Measurements from ENCODE around the gene LMO7.
"Not testable (repeated sequence)": the region's sequence is repeated elsewhere in the genome, so short reads cannot be mapped to it uniquely, and the experiment has no call there.

Gene LMO7

DNA sequence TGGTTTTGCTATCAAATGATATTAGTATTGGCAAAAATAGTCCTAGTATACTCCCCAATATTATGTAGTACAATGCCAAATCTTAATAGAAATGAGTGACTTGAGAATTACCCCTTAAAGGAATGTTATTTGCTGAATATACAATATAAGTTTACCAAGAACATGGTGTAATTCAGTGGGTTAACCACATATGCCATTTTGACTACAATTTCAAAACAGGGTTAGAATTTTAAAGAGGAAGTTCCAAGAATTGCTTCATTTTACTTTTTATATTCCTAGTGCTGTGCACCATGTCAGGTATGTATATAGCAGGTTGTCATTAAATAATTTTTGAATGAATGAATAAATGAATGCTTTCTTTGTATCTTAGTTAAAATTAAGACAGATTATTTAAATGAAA is 66.3 kb downstream of the LMO7 start:
- no peak for DNase-seq

DNA sequence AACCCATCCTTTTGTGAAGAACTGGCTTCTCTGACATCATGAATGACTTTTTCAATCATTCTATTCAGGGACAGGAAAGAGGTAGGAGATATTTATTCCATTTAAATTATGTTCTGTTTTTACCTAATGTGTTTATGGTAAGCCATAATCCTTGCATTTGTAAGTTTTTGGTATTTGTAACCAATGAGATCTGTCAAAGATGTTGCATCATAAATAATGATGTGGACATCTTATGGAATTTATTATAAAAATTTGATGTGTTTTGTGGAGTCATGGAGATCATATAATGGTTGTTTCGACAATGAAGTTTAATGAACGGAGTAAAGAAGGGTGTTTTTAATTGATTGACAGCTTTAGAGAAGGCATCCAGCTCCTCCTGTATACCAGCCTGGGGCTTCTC is 67.6 kb downstream of the LMO7 start:
- no peak for DNase-seq

DNA sequence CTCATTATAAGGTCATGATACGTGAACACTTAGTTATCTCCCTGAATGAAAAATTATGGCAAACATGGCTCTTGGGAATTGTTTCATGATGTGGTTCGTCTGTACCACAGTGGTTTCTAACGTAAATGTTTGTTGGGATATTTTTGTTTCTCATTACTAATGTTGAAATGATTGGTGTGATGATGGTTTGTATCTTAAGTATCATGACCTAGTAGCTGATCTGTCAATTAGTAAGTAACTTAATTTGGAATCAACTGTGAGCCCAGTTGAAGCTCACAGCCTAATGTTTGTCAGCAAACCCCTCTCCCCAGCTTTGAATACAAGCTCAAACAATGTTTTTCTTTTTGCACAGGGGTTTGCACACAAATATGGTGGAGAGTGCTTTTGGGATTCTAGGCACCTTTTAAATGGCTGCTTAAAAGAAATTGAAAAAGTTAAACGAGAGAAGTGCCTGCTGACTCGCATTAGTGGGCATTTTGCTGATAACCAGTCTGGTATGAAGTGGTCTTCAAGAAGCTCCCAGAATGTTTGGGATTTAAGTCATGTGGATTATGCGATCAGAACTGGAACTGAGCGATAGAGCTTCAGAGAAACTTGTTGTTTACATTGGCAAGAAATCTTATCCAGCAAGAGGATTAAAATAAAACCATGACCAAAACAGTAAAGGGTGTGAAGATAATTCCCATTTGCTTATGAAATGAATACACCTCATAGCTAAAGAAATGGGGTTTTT is 68.2 kb downstream of the LMO7 start:
- no peak for DNase-seq

DNA sequence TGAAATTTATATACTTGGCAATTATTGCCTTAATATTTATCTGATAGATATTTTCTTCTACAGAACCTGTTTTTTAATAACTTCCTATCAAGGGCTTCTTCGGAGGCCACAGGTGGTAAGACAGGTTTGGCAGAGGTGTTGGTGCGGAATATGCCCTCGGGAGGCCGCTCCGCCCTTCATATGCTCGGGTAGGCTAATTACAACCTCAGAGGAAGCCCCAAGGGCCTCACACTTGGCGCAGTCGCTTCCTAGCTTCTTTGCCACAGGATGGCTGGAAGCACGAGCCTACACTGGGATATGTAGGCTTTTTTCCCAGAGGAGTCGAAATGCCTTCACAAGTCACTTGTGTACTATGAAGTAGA is 68.8 kb downstream of the LMO7 start:
- no peak for DNase-seq

DNA sequence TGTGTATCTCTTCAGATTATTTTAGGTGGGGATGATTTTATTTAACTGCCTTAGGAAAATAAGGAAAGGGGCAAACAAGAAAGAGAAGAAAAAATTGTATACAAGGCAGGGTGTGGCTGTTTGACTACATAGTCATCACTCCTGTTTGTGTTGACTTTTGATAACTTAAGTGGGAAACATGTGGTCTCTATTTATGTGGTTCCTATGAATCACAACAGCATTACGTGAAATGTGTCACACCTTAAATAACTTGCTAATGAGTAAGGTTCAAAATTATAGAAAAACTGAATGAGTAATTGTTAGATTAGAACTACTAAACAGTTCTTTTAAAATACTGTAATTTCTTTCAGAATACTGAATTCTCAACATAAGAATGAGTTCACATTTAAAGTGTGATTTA is 69.3 kb downstream of the LMO7 start:
- DNase-seq: no peak

DNA sequence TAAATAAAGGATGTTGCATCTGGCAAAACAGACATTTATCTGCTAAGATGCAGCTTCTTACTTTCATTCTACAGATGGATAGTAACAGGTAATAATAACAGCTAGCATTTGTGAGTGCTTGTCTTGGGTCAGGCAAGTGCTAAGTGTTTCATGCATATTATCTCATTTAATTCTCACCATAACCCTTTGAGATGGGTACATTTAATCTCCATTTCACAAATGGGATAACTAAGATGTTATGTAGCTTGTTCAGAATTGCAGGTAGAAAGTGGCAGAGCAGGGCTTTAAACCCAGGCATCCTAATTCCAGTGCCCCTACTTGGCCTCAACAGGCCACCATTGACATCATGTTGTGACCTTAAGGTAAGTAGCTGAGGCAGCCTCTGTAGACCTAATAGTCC is 69.8 kb downstream of the LMO7 start:
- no peak for DNase-seq

DNA sequence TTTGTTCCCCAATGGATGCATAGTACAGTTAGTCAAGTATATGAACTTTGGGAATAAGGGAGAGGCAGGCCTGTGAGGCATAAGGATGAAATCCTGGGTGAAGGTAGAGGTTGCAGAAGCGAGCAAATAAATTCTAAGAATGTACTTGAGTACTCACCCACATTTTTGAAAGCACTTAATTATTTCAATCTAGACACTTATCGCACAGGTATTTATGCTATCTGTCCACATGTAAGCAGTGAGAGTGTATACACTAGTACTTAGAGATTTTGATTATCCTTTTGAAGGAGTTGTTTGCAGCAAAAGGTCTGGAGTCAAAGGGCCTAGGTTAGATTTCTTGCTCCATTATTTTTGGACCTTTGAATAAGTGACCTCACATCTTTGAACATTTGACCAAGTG is 77.7 kb downstream of the LMO7 start:
- DNase-seq: no peak

DNA sequence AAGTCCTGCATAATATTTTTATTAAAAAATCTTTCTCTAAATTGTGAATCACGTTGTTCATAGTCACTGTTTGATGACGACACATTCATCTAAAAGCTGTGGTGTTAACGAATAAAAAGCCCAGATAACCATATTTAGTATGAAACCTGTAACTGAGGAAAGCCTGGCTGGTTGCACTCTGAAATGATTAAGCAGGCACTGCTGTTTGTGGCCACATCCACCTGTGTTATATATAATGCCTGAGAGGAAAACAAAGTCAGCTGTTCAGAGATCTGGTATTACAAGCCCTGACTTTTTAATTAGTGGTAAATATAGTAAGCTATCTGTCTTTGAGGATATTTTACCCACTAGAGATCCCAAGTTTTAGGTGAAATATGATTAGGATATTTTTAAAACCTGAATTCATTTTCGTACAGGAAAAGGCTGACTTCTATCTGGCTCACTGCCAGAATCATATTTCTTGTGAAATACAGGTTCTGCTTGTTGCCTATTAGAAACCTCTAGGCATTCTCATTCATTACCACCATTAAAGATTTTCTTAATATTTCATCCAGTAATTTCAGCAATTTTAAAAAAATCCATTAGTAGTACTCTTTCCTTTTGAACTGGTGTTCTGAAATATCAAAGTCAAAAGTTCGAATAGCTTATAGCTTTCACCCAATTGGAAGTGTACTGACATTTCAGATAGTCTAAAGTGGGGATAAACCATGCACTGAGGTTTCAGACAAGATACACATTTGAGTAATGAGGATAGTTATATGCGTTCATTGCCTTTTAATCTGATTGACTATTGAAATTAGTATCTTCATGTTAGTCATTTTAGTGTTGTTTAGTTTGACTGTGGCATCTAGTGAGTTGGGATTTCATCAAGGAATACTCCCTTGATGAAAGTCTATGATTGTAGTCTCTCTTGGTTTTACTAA is 79.7 kb downstream of the LMO7 start:
- DNase-seq: no peak

DNA sequence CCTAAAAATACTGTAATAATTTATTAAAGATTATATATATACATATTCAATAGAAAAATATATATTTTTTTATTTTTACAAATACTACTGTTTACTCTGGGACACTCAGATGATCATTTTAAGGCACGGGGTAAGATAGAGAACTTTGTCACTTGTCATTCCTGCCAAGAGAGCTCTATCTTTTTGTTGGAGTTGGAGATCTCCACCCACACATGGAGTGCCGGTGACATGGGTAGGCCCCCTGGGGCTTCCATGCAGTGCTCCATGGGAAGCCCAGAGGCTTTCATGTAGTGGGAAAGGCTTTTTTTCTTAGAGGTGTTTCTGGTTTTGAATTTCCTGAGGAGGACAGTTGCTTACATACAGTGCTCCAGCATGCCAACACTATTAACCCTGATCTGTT is 81.4 kb downstream of the LMO7 start:
- no peak for DNase-seq

DNA sequence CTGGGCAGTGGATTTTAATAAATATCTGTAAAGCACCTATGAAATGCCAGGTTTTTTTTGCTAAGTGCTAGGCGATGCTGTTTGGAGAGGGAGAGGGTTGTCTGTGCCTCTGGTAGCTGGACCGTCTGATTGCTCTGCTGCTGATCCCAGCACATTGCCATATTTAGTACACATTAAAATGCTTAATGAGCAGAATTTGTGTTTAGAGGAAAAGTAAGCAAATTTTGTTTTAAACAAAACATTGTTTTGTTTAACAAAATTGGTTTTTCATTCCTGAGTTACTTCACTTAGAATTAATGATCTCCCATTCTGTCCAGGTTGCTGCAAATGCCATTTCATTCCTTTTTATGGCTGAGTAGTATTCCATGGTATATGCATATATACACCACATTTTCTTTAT is 85.2 kb downstream of the LMO7 start:
- DNase-seq: no peak

DNA sequence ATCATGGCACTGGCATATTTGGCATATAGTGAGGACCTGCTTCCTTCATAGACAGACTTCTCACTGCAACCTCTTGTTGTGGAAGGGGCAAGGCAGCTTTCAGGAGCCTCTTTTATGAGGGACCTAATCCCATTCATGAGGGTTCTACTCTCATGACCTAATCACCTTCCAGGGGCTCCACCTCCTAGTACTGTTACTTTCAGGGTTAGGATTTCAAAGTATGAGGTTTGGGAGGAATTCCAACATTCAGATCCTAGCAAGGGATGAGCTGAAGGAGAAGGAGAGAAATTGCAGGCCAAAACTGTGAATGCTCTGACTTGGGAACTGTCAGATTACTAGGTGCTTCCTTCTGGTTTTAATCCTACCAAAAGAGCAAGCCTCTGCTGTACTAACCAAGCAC is 87.8 kb downstream of the LMO7 start:
- DNase-seq: no peak

DNA sequence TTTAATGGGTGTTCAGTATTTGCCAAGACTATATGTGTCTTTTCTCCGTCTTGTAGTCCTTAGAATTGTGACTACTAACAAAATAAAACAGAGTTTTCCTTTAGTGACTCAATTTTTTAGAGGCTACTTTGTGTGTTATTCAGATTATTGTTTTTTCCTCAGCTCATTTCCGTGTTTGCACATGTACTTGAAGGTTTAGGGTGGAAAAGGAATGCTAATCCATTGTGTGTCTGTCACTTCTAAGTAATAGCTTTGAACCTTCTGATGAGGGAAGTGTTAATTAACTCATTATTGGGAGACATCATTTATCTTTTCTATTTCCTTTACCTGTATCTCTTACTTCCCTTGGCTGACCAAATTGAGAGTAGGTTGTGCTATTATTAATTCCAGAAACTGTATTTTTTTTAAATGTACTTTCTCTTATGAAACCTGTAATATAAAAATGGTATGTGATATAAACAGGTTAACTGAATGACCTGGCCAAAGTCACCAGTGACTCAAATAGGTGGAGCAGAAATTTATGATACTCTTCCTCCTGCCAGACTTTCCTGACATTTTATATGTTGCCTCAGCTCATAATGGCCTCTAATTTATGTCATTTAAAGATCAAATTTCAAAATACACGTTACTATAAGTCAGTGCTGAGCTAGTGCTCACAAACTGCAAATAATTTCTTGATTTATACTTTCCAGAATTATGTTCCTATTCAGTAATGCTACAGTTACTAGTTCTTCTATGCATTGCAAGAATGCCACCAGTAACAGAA is 88.8 kb downstream of the LMO7 start:
- no peak for DNase-seq

DNA sequence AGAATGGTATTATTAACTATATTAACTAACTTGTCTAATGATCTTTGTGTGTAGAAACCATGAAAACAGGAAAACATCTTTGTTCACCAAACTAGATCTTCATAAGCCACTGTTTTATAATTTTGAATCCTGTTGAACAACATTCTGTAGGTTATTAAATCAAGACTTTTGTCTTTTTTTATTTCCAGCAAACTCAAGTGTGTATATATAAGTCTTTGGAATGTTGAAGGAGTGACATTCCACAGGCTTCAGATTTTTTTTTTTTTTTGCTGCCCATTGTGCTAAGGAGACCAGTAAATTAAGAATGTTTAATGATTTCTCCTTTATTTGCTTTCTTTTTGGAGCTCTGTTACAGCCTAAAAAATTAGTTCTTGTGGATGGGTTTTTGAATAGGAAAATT is 89.6 kb downstream of the LMO7 start:
- no peak for DNase-seq

DNA sequence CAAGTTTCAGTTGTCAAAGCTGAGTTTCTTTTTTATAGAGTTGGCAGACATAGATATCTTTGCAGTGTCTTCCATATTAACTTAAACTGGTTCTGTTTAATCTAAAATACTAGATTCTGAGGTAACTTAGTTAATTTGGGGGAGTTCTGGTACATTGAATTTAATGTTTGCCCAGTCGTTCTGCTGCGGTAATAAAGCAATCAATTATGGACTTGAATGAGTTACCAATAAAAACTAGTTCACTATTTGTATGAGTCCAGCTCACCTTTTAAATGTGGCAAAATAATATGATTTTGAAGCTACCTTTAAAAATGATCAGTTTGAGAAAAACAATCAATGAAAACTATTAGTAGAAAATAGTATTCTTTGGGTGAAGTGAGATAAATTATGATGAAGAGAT is 90.2 kb downstream of the LMO7 start:
- no peak for DNase-seq

DNA sequence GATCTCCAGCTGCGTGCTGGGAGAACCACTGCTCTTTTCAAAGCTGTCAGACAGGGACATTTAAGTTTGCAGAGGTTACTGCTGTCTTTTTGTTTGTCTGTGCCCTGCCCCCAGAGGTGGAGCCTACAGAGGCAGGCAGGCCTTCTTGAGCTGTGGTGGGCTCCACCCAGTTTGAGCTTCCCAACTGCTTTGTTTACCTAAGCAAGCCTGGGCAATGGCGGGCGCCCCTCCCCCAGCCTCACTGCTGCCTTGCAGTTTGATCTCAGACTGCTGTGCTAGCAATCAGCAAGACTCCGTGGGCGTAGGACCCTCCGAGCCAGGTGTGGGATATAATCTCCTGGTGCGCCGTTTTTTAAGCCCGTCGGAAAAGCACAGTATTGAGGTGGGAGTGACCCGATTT is 97.0 kb downstream of the LMO7 start:
- not testable (repeated sequence) for DNase-seq

DNA sequence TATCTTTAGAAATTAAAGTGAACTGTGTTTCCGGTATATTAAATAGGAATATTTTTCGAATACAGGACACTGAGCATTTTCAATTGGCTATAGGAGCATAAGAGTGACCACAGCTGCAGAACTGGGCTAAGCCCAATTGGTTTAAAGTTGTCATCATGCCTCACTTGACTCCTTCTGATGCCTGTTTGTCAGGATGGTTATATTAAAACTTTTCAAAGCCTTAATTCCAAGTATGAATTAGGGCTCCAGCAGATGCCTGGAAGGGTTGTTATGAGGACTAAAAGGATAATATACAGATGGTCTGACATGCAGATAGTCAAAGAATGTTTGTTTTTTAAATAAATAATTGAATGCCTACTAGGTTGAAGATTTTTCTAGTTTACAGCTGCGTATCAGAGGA is 100.0 kb downstream of the LMO7 start:
- no peak for DNase-seq

DNA sequence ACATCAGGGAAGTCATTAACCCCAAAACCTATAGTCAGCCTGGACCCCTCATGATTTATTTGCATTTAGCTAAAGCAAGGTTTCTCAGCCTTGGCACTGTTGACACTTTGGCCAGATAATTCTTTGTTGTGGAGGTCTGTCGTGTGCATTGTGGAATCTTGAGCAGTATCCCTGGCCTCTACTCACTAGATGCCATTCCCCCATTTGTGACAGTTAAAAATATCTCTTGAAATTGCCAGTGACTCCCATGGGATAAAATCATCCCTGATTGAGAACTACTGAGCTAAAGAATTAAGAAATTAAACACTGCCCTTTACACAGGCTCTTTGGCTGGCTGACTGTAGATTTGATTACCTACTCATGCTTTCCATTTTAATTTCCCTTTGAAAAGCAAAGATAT is 102.7 kb downstream of the LMO7 start:
- no peak for DNase-seq

DNA sequence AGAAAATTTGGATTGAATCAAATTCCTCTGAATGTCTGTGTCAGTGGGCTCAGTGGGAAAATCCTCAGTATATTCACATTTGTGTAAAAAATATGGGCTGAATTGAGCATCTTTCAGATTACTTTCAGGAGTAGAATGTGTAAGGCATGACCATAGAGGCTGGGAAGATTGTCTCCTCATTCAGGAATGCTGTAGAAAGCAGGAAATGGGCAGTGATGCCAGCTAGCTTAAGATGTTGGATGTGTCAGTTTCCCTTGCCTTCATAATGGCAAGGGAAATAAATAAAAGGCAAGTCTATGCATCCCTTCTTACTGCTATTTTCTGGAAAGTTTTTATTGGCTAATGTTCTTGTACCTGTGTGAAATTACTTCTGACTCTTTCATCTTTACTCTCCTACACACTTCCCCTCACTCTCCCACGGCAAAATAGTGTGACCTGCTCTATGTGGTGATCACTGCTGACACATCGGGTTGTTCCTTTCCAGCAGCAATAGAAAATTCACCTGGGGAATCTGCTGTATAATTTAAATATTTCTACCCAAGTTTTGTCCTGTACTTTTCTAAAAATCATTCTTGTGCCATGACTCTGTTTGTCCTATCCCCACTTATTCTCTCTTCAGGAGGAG is 103.2 kb downstream of the LMO7 start:
- no peak for DNase-seq

DNA sequence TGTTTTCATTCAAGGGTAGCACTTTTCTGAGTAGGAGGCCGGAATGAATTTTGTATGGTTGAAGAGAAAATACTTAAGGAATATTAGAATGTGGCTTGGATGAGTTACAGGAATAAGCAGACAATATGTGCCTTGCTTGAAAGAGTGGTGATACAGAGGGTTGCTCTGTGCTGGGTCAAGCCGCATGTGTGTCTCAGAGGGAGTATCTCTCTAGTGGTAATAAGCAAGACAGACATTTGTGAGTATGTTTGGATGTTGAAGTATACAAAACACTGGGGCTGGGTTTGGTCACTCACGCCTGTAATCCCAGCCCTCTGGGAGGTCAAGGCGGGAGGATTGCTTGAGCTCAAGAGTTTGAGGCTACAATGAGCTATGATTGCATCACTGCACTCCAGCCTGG is 103.9 kb downstream of the LMO7 start:
- DNase-seq: no peak

DNA sequence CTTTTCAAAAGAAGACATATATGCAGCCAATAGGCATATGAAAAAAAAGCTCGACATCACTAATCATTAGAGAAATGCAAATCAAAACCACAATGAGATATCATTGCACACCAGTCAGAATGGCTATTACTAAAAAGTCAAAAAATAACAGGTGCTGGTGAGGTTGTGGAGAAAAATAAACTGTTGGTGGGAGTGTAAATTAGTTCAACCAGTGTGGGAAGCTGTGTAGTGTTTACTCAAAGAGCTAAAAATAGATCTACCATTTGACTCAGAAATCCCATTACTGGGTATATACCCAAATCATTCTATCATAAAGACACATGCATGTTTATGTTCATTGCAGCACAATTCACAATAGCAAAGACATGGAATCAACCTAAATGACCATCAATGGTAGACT is 106.9 kb downstream of the LMO7 start:
- DNase-seq: not testable (repeated sequence)

DNA sequence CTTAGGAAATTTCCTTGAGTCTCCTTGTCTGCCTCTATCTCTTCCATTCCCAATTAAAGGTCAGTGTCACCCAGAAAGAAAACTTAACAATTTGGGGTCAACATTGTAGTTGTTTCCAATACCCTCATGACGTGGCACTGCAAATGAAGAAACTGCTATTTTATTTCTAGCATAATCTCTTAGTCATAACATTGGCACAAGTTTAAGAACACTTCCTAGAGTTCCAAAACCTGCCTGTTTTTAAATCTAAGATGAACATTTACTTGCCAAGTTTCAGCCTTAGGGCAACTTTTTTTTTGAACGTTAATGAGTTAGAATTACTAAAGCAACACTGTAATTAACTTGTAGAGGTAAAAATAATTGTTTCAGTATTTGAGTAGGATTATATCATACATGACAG is 108.0 kb downstream of the LMO7 start:
- no peak for DNase-seq

DNA sequence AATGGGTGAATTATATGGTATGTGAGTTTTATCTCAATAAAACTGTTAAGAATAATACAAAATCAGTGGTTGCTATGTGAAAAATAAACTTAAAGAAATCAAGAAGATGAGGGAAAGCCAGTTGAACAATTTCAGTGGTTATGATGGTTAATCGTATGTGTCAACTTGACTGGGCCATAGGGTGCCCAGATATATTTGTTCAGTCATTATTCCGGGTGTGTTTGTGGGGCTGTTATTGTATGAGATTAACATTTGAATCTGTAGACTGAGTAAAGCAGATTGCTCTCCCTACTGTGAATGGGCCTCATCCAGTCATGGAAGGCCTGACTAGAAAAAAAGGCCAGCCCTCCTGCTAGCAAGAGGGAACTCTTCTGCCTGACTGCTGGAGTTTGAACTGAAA is 109.3 kb downstream of the LMO7 start:
- DNase-seq: no peak

DNA sequence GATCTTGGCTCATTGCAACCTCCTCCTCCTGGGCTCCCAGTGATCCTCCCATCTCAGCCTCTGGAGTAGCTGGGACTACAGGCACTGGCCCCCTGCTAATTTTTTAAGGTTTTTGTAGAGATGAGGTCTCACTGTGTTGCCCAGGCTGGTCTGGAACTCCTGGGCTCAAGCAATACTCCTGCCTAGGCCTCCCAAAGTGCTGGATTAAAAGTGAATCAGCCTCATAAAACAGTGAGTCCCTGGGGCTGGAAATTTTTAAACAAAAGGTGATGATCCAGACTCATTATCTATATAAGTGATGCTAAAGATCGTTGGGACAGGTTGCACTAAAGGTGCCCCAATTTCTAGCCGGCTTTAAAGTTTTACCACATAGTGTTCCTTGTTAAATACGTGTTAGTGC is 112.7 kb downstream of the LMO7 start:
- no peak for DNase-seq

Measured in NCI-H524 (cell line).